Aorta (tissue), 5 donors: ENCODE results near the gene GALNT15. TPM values are rescaled to one million over a fixed set of nuclear protein-coding genes. Genes with fewer than 3 reads are reported as not detected.
A peak's percentile ranks its signal among the peaks of the same experiment; 100 is the strongest.

ENCODE experiments used
- ATAC-seq: fragments of 200-7000 bp; cut with Tn5 transposase; one replicate; pipeline ENCODE4 v1.9.1; 2022; ENCODE audit warnings: moderate library complexity; ENCODE audit not compliant: low FRiP score
- DNase-seq, 2 donors: peaks; one replicate each; pipeline ENCODE4 v3.0.0-alpha.2; 2020
- H3K27ac ChIP-seq, 2 donors: one replicate each; pipeline ENCODE4 v1.5.1; 2013; ENCODE audit warnings: low read length in 2 of 2, mild to moderate bottlenecking in 2 of 2, moderate library complexity in 2 of 2, control low read depth in 1 of 2, inconsistent platforms in 1 of 2, low read depth in 1 of 2
- H3K27me3 ChIP-seq, 2 donors: one replicate each; pipeline ENCODE4 v1.6.1; 2013; ENCODE audit warnings: control low read depth in 1 of 2, low read length in 1 of 2, mild to moderate bottlenecking in 1 of 2, moderate library complexity in 1 of 2; ENCODE audit not compliant: insufficient read depth in 2 of 2, control insufficient read depth in 1 of 2
- H3K36me3 ChIP-seq, 2 donors: one replicate each; pipeline ENCODE4 v1.6.1; 2013; ENCODE audit warnings: control low read depth in 1 of 2, low read length in 1 of 2, mild to moderate bottlenecking in 1 of 2; ENCODE audit not compliant: insufficient read depth in 2 of 2, control insufficient read depth in 1 of 2
- H3K4me1 ChIP-seq, 2 donors: one replicate each; pipeline ENCODE4 v1.6.1; 2013; ENCODE audit warnings: low read length in 2 of 2, control low read depth in 1 of 2, mild to moderate bottlenecking in 1 of 2, moderate library complexity in 1 of 2; ENCODE audit not compliant: insufficient read depth in 2 of 2, control insufficient read depth in 1 of 2
- H3K4me3 ChIP-seq, 2 donors: one replicate each; pipeline ENCODE4 v1.5.1; 2013; ENCODE audit warnings: low read length in 2 of 2, control low read depth in 1 of 2, mild to moderate bottlenecking in 1 of 2
- H3K9me3 ChIP-seq: one replicate; pipeline ENCODE4 v1.6.1; 2013; ENCODE audit warnings: mild to moderate bottlenecking, low read length; ENCODE audit not compliant: control insufficient read depth
- WGBS, 2 donors: extraction: QIAGEN DNeasy Blood & Tissue Kit; methylation state at CpG; one replicate each; pipeline ENCODE4 v1.1.7; 2013; 5-methylcytosine and 5-hydroxymethylcytosine counted together
- intact Hi-C, 2 donors: fragments of 100-400 bp; cut with DNase I; formaldehyde crosslinking; loops; one replicate each; pipeline versions ENCODE4 v1.14.2 to v1.15.0; 2022
- polyA plus RNA-seq, 2 donors: library from polyadenylated mRNA; stranded (reverse); fragments of 200-250 nt; gene quantifications; one replicate each; pipeline ENCODE4 v1.2.3, GENCODE V29; 2013
- total RNA-seq, 2 donors: library from RNA; stranded (reverse); fragmentation: NEBNext Ultra II Directional; extraction: Animal tissue kit (Norgen Biotek cat#: 25700); gene quantifications; one replicate each; pipeline ENCODE4 v1.2.1, GENCODE V29; 2021
- donor health status: healthy with polysubstance abuse.
- donor health status: Bipolar disorder and iron deficiency.
- donor health status: DM: no; HTN: no; CAD: no.
- donor health status: DM: no; HTN: no; CAD: no.
- donor health status: DM: yes; HTN: yes; CAD: no.

Gene GALNT15
- total and polyA plus RNA-seq, 4 donors = 12.5 to 113 (median 45.1) TPM

DNA sequence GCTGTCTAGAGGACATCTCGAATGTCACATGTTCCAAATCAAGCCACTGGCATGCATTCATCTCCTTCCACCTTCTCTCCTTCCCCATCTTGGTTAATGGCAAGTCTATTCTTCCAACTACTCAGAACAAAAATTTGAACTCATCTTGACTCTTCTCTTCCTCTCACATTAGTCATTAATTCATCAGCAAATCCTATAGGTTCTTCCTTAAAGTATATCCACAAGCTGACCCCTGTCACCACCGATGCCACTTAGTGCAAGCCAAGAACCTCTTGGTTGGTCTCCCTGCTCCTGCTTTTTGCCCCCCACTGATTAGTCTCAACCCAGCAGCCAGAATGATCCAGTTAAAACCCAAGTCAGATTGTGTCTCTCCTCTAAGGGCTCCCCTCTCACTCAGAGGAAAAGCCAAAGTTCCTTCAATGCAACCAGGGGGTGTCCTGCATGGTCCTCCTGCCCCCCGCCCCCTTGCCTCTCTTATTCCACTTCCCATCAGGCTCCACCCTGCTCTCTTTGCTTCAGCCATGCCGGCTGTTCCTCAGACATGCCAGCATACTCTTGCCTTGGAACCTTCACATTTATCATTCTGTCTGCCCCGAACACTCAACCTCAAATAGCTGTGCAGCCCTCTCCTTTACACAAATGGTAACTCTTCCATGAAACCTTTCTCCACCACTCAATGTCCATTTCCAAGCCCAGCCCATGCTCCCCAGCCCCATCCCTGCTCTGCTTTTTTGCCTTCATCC, 1.0 kb upstream of the GALNT15 start:
- intact Hi-C loops = loop anchor here in 1 of 2 donors (10.0 kb wide), 1 partner anchor 539 kb away; no protein-coding TSS in a partner anchor
- WGBS, 2 donors = 77 to 78% methylated on average over 5 of the region's 5 CpGs
- Histone ChIP-seq H3K27ac (no peak overlapping the region), H3K4me1 (peaks cover 0 to 2% of the 10 kb centered on the region in 2 donors), H3K9me3 (no peaks in the 10 kb centered on the region), H3K36me3 (no peaks in the 10 kb centered on the region), H3K4me3 (no peak overlapping the region), H3K27me3 (no peaks in the 10 kb centered on the region)
- DNase-seq (no peak), ATAC-seq (no peak)

DNA sequence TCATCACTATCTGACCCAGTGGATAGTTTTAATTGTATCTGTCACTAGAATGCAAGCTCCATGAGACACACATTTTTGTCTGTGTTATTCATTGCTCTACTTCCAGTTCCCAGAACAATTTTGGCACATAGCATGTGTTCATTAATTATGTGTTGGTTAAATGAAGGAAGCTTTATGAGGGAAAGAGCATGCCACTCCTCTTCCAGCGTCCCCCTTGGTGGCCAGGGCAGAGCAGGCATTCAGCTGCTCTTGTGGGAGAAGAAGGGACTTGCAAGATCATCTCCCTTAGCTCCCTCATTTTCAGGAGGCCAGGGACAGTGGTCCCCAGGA, 489 bp upstream of the GALNT15 start:
- Histone ChIP-seq H3K4me1 (peaks cover 0 to 2% of the 10 kb centered on the region in 2 donors), H3K27me3 (no peaks in the 10 kb centered on the region), H3K27ac (peak overlapping the region in 1 of 2 donors; percentile 26), H3K4me3 (no peak overlapping the region), H3K9me3 (no peaks in the 10 kb centered on the region), H3K36me3 (no peaks in the 10 kb centered on the region)
- no peak for ATAC-seq
- no peak for DNase-seq
- 0 to 29% methylated on average over 1 of the region's 1 CpG for WGBS, 2 donors
- intact Hi-C loops = loop anchor here in 1 of 2 donors (10.0 kb wide), 1 partner anchor 539 kb away; no protein-coding TSS in a partner anchor

DNA sequence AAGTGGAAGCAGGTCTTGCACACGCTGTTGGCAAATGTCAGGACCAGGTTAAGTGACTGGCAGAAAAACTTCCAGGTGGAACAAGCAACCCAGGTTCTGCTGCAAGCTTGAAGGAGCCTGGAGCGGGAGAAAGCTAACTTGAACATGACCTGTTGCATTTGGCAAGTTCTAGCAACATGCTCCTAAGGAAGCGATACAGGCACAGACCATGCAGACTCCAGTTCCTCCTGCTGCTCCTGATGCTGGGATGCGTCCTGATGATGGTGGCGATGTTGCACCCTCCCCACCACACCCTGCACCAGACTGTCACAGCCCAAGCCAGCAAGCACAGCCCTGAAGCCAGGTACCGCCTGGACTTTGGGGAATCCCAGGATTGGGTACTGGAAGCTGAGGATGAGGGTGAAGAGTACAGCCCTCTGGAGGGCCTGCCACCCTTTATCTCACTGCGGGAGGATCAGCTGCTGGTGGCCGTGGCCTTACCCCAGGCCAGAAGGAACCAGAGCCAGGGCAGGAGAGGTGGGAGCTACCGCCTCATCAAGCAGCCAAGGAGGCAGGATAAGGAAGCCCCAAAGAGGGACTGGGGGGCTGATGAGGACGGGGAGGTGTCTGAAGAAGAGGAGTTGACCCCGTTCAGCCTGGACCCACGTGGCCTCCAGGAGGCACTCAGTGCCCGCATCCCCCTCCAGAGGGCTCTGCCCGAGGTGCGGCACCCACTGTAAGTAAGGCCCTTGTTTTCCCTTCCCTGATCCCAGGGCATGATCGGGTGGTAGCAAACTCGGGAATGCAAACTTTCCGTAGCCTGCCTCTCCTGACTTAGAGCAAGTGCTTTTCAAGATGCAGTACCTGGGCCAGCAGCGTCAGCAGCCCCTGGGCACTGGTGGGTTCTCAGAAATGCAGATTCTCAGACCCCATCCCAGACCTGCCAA, 759 bp downstream of the GALNT15 start:
- Histone ChIP-seq H3K9me3 (no peaks in the 10 kb centered on the region), H3K27ac (no peak overlapping the region), H3K4me3 (peak overlapping the region; percentile 27 to 37), H3K4me1 (peaks cover 0 to 2% of the 10 kb centered on the region in 2 donors), H3K27me3 (no peaks in the 10 kb centered on the region), H3K36me3 (no peaks in the 10 kb centered on the region)
- no peak for DNase-seq
- WGBS, 2 donors = 41 to 57% methylated on average over 19 of the region's 19 CpGs
- intact Hi-C loops = loop anchor here (5.0 to 10.0 kb wide), 4 partner anchors 72 to 540 kb away; no protein-coding TSS in a partner anchor
- ATAC-seq = peak; percentile 3

DNA sequence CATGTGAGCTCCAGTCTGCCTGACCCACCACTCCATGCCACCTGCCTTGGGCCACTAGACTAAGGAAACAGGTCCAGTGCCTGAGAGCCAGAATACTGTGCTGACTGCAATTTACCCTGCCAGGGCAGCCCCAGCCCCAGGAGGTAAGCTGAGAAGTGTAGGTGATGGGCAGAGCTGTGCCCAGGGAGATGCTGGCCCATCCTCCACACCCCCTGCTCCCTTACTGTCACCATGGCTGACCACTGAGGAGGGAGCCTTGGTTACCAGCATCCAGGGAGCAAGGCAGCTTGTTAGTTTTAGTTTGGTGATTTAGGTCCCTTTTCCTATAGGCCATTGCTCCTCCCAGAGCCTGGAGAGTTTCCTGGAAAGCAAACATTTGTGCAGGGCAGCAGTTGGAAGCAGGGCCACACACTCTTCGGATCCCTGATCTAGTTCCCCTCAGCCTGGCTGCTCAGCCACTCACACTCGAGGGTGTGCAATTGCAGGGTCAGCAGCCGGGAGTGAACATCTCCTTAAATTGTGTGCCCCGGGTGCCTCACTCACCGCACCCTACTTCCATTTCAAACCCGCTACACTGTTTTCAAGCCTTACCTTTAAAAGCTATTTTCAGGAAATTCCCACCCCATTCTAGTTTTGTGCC, 2.0 kb downstream of the GALNT15 start:
- Histone ChIP-seq H3K4me3 (peak overlapping the region in 1 of 2 donors; percentile 37), H3K36me3 (no peaks in the 10 kb centered on the region), H3K27ac (no peak overlapping the region), H3K9me3 (no peaks in the 10 kb centered on the region), H3K4me1 (peaks cover 0 to 2% of the 10 kb centered on the region in 2 donors), H3K27me3 (no peaks in the 10 kb centered on the region)
- DNase-seq (no peak), ATAC-seq (no peak)
- WGBS, 2 donors = 28 to 43% methylated on average over 6 of the region's 6 CpGs
- intact Hi-C loops = loop anchor here (5.0 to 10.0 kb wide), 4 partner anchors 71 to 542 kb away; no protein-coding TSS in a partner anchor

DNA sequence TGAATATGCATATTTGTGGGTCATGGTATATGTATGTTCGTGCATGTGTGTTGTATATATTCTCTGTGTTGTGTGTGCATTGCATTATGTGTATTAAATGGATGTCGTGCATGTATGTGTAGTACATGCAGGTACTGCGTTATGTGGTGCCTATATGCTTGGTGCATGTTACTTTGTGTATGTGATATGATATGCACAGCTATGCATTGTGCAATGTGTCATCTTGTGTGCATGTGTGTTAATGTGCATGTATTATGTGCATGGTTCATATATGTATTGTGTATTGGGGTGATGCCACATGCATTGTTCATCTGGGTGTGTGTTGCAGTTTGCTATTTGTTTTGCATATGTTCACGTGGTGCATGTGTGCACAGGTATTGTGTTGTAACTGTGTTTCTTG, 2.9 kb downstream of the GALNT15 start:
- Histone ChIP-seq H3K9me3 (no peaks in the 10 kb centered on the region), H3K4me3 (peak overlapping the region in 1 of 2 donors; percentile 37), H3K36me3 (no peaks in the 10 kb centered on the region), H3K4me1 (peaks cover 0 to 2% of the 10 kb centered on the region in 2 donors), H3K27ac (no peak overlapping the region), H3K27me3 (no peaks in the 10 kb centered on the region)
- no peak for DNase-seq
- ATAC-seq = no peak
- intact Hi-C loops = loop anchor here (5.0 to 10.0 kb wide), 4 partner anchors 70 to 543 kb away; no protein-coding TSS in a partner anchor
- WGBS, 2 donors = 86 to 88% methylated on average over 4 of the region's 4 CpGs

DNA sequence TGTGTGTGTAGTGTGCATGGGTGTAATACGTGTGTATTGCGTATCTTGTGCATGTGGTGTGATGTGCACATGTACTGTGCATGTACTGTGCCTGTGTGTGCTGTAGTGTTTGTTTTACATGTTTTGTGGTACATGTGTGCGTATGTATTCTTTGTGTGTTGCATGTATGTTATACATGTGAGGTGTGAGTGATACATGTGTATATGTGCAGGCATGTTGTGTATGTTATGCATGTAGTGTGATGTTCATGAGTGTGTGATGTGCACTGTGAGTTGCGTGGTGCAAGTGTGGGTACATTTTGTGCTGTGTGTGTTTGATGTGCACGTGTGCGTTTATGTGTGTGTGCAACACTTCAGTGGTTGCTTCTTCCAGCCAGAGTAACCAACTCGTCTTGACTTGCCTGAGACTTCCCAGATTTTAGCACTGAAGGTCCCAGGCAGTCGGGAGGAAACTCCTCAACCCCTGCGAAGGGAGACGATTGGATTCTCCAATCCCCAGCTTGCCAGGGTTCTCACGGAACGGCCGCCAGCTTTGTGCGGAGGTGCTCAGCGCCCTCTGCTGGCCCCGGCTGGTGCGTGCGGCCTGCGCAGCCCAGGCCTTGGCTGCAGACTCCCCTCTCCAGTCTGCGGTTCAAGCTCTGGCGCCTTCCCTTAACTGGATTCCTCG, 3.6 kb downstream of the GALNT15 start:
- DNase-seq (peak; percentile 90 to 94), ATAC-seq (peak; percentile 79)
- Histone ChIP-seq H3K36me3 (no peaks in the 10 kb centered on the region), H3K4me1 (peaks cover 0 to 2% of the 10 kb centered on the region in 2 donors), H3K4me3 (peak overlapping the region in 1 of 2 donors; percentile 20), H3K9me3 (no peaks in the 10 kb centered on the region), H3K27ac (no peak overlapping the region), H3K27me3 (no peaks in the 10 kb centered on the region)
- WGBS, 2 donors = 18% methylated on average over 22 of the region's 22 CpGs
- intact Hi-C loops = loop anchor here (1.0 to 10.0 kb wide), 6 partner anchors 69 to 543 kb away; no protein-coding TSS in a partner anchor

DNA sequence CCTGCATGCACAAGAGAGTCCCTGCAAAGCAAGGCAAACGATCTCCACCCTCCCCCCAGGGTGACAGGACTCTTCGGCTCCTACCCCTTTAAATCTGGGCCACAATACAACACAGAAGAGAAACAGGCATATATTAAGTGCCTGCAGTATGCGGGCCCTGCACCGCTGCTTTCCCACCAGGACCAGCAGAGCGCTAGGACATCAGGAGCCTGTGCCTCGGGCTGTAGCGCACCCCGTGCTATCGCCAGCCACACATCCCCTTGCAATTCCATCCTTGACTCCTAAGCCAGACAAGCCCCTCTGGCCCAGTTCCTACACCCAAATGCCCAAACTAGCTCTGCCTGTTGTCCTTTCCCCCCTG, 4.1 kb downstream of the GALNT15 start:
- H3K27ac ChIP-seq = no peak overlapping the region
- no peak overlapping the region for H3K4me3 ChIP-seq
- 65 to 67% methylated on average over 9 of the region's 9 CpGs for WGBS, 2 donors
- no peaks in the 10 kb centered on the region for H3K27me3 ChIP-seq
- H3K9me3 ChIP-seq = no peaks in the 10 kb centered on the region
- no peaks in the 10 kb centered on the region for H3K36me3 ChIP-seq
- intact Hi-C loops = loop anchor here (1.0 to 10.0 kb wide), 6 partner anchors 69 to 544 kb away; no protein-coding TSS in a partner anchor
- H3K4me1 ChIP-seq = peaks cover 0 to 2% of the 10 kb centered on the region in 2 donors
- ATAC-seq (no peak), DNase-seq (no peak)

DNA sequence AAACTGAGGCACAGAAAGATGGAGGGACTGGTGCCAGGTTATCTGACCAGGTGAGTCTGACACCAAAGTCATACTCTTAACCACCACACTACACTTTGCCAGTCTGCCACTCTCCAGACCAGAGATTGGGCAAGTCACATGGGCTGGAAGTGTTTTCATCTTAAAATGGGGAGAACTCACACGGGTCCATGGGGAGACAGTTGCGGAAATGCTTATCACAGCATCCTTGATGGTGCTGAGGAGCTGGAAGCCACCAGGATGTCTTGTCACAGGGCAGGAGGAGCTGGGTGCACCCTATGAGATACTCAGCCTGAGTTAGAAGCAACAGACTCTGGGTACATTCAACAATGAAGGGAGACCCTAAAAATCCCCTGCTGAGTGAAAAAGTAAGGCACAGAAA, 4.8 kb downstream of the GALNT15 start:
- Histone ChIP-seq H3K36me3 (no peaks in the 10 kb centered on the region), H3K4me1 (no peaks in the 10 kb centered on the region), H3K9me3 (no peaks in the 10 kb centered on the region), H3K27me3 (no peaks in the 10 kb centered on the region), H3K27ac (no peak overlapping the region), H3K4me3 (no peak overlapping the region)
- intact Hi-C loops = loop anchor here (2.0 to 10.0 kb wide), 5 partner anchors 68 to 544 kb away; no protein-coding TSS in a partner anchor
- ATAC-seq (no peak), DNase-seq (no peak)
- 90 to 92% methylated on average over 2 of the region's 2 CpGs for WGBS, 2 donors
